OCI-LY1 (cell line): Measurements from ENCODE around the gene ALCAM.
"Not testable (repeated sequence)": the region's sequence is repeated elsewhere in the genome, so short reads cannot be mapped to it uniquely, and the experiment has no call there.

Source experiments
- H2AFZ ChIP-seq: fragments of 200-600 bp; sonication (generic), shearing (Covaris generic); 2 replicates; pipeline ENCODE4 v1.6.0; 2014; ENCODE audit warnings: antibody characterized with exemption, mild to moderate bottlenecking, low read length
- H3F3A ChIP-seq: fragments of 200-600 bp; sonication (generic), shearing (Covaris generic); 2 replicates; pipeline ENCODE4 v1.6.0; 2014; ENCODE audit warnings: mild to moderate bottlenecking, antibody characterized with exemption, low read length, moderate library complexity; ENCODE audit not compliant: insufficient read depth
- H3K27ac ChIP-seq: fragments of 200-600 bp; sonication (generic); 2 replicates; pipeline ENCODE4 v1.5.1; 2014; ENCODE audit warnings: low read length, mixed run types, mild to moderate bottlenecking, low read depth; ENCODE audit not compliant: poor library complexity, severe bottlenecking
- H3K27me3 ChIP-seq: fragments of 200-600 bp; sonication (generic); 2 replicates; pipeline ENCODE4 v1.6.0; 2014; ENCODE audit warnings: antibody characterized with exemption, mild to moderate bottlenecking, low read length, moderate library complexity; ENCODE audit not compliant: insufficient read depth
- H3K36me3 ChIP-seq: fragments of 200-600 bp; sonication (generic); 2 replicates; pipeline ENCODE4 v1.6.1; 2014; ENCODE audit warnings: mild to moderate bottlenecking, antibody characterized with exemption, low read length, moderate library complexity, mixed read lengths; ENCODE audit not compliant: insufficient read depth
- H3K4me1 ChIP-seq: fragments of 200-600 bp; sonication (generic); 2 replicates; pipeline ENCODE4 v1.5.1; 2014; ENCODE audit warnings: mild to moderate bottlenecking, low read length, moderate library complexity; ENCODE audit not compliant: insufficient read depth, severe bottlenecking
- H3K4me2 ChIP-seq: fragments of 200-600 bp; sonication (generic), shearing (Covaris generic); 2 replicates; pipeline ENCODE4 v1.6.1; 2014; ENCODE audit warnings: low read length
- H3K4me3 ChIP-seq: fragments of 200-600 bp; sonication (generic); 2 replicates; pipeline ENCODE4 v1.5.1; 2014; ENCODE audit warnings: low read length, low read depth, mild to moderate bottlenecking, mixed read lengths; ENCODE audit not compliant: poor library complexity, severe bottlenecking
- H3K79me2 ChIP-seq: fragments of 200-600 bp; shearing (Covaris generic); 2 replicates; pipeline ENCODE4 v1.6.1; 2016; ENCODE audit warnings: mixed run types, low read length, mixed read lengths; ENCODE audit not compliant: insufficient read depth
- H3K9ac ChIP-seq: fragments of 200-600 bp; sonication (generic), shearing (Covaris generic); 2 replicates; pipeline ENCODE4 v1.6.1; 2014; ENCODE audit warnings: mild to moderate bottlenecking, low read length, mixed read lengths
- H3K9me2 ChIP-seq: fragments of 200-600 bp; sonication (generic), shearing (Covaris generic); 2 replicates; pipeline ENCODE4 v1.6.1; 2014; ENCODE audit warnings: low read depth, mild to moderate bottlenecking, low read length, mixed read lengths
- H3K9me3 ChIP-seq: fragments of 200-600 bp; shearing (Covaris generic); 2 replicates; pipeline ENCODE4 v1.6.1; 2014; ENCODE audit warnings: low read length, mixed read lengths
- H4K20me1 ChIP-seq: fragments of 200-600 bp; sonication (generic), shearing (Covaris generic); 2 replicates; pipeline ENCODE4 v1.6.0; 2016; ENCODE audit warnings: mild to moderate bottlenecking, low read length; ENCODE audit not compliant: insufficient read depth
- CTCF ChIP-seq: fragments of 200-600 bp; sonication (generic), shearing (Covaris generic); IDR thresholded peaks from 2 replicates; pipeline ENCODE4 v1.5.1; 2017; ENCODE audit warnings: mild to moderate bottlenecking, antibody characterized with exemption, low read length, moderate library complexity, mixed read lengths
- EZH2 ChIP-seq: fragments of 200-600 bp; sonication (generic), shearing (Covaris generic); IDR thresholded peaks from 2 replicates; pipeline ENCODE4 v1.8.0; 2017; ENCODE audit warnings: borderline replicate concordance, mixed run types, mild to moderate bottlenecking, antibody characterized with exemption, low read length, moderate library complexity, mixed read lengths

Gene ALCAM

GRCh38 chr3:105385819-105386508, 19.3 kb downstream of the ALCAM start:
- Histone ChIP-seq H3K36me3 (no peaks in the 10 kb centered on the region; the same call in 1 of the 2 replicates), H3K9me3 (peaks cover 6% of the 10 kb centered on the region; the same call in 1 of the 2 replicates), H3F3A (no peaks in the 10 kb centered on the region), H4K20me1 (no peaks in the 10 kb centered on the region), H2AFZ (no peak overlapping the region), H3K27me3 (no peaks in the 10 kb centered on the region), H3K27ac (no peak overlapping the region), H3K4me1 (peaks cover 25% of the 10 kb centered on the region), H3K9me2 (no peaks in the 10 kb centered on the region), H3K79me2 (peaks cover 51% of the 10 kb centered on the region), H3K4me2 (no peak overlapping the region), H3K4me3 (no peak overlapping the region), H3K9ac (no peak overlapping the region)
- TF ChIP-seq EZH2 (no peak), CTCF (no peak)

GRCh38 chr3:105387122-105387751, 20.5 kb downstream of the ALCAM start:
- H3K4me2 ChIP-seq, result no peak overlapping the region

GRCh38 chr3:105388176-105388575, 21.5 kb downstream of the ALCAM start:
- H3K4me2 ChIP-seq, result no peak overlapping the region
- H3K9ac ChIP-seq, result no peak overlapping the region
- no peak overlapping the region for H2AFZ ChIP-seq
- H3F3A ChIP-seq, result no peaks in the 10 kb centered on the region
- no peak overlapping the region for H3K27ac ChIP-seq
- H3K36me3 ChIP-seq, result no peaks in the 10 kb centered on the region; the same call in 1 of the 2 replicates
- peaks cover 5% of the 10 kb centered on the region; the same call in 1 of the 2 replicates for H3K9me3 ChIP-seq
- peaks cover 25% of the 10 kb centered on the region for H3K4me1 ChIP-seq
- no peaks in the 10 kb centered on the region for H4K20me1 ChIP-seq
- H3K27me3 ChIP-seq, result no peaks in the 10 kb centered on the region
- H3K79me2 ChIP-seq, result peaks cover 55% of the 10 kb centered on the region
- no peak for TF ChIP-seq EZH2
- no peak for TF ChIP-seq CTCF
- H3K4me3 ChIP-seq, result no peak overlapping the region
- no peaks in the 10 kb centered on the region for H3K9me2 ChIP-seq

More at GRCh38 chr3:105387122-105387751, 20.5 kb downstream of the ALCAM start:
- Histone ChIP-seq H3K27ac (no peak overlapping the region), H2AFZ (no peak overlapping the region), H3K79me2 (peaks cover 52% of the 10 kb centered on the region), H3K9me3 (peaks cover 3% of the 10 kb centered on the region; the same call in 1 of the 2 replicates), H3K4me3 (no peak overlapping the region), H3K27me3 (no peaks in the 10 kb centered on the region), H4K20me1 (no peaks in the 10 kb centered on the region), H3K4me1 (peaks cover 25% of the 10 kb centered on the region), H3F3A (no peaks in the 10 kb centered on the region), H3K9me2 (no peaks in the 10 kb centered on the region), H3K9ac (no peak overlapping the region), H3K36me3 (no peaks in the 10 kb centered on the region; the same call in 1 of the 2 replicates)
- no peak for TF ChIP-seq EZH2
- TF ChIP-seq CTCF, result no peak

- Histone ChIP-seq H3K79me2 (peaks cover 55% of the 10 kb centered on the region), H3K9me3 (peaks cover 14% of the 10 kb centered on the region; the same call in 1 of the 2 replicates), H3K4me1 (peaks cover 24% of the 10 kb centered on the region)
- H3K27ac ChIP-seq, H3K9ac ChIP-seq, H2AFZ ChIP-seq, H3K27me3 ChIP-seq, H3F3A ChIP-seq, H3K9me2 ChIP-seq, H3K4me3 ChIP-seq, H4K20me1 ChIP-seq, H3K4me2 ChIP-seq, H3K36me3 ChIP-seq: not testable (repeated sequence)
Observed at GRCh38 chr3:105389759-105390158, 23.1 kb downstream of the ALCAM start.

- peaks cover 14% of the 10 kb centered on the region; the same call in 1 of the 2 replicates for H3K9me3 ChIP-seq
- not testable (repeated sequence) for H3K27ac ChIP-seq, H3F3A ChIP-seq, H3K4me2 ChIP-seq, H3K27me3 ChIP-seq, H3K9me2 ChIP-seq, H4K20me1 ChIP-seq, H3K4me3 ChIP-seq, H3K4me1 ChIP-seq, H3K36me3 ChIP-seq, H2AFZ ChIP-seq, H3K9ac ChIP-seq
- H3K79me2 ChIP-seq, result peaks cover 62% of the 10 kb centered on the region
Observed at GRCh38 chr3:105392598-105392997, 25.9 kb downstream of the ALCAM start.
